22Rv1 (cell line): ENCODE data around the gene ERP27.

Source experiments
- ZFX ChIP-seq: fragments of 450-650 bp; IDR thresholded peaks from 2 replicates; pipeline ENCODE4 v1.6.1; 2017; ENCODE audit warnings: antibody characterized with exemption, borderline replicate concordance
- TF ChIP-seq, protein P1 (sequence below): fragments of 450-650 bp; IDR thresholded peaks from 2 replicates; pipeline ENCODE4 v1.5.1; 2017; ENCODE audit warnings: mild to moderate bottlenecking

DNA sequence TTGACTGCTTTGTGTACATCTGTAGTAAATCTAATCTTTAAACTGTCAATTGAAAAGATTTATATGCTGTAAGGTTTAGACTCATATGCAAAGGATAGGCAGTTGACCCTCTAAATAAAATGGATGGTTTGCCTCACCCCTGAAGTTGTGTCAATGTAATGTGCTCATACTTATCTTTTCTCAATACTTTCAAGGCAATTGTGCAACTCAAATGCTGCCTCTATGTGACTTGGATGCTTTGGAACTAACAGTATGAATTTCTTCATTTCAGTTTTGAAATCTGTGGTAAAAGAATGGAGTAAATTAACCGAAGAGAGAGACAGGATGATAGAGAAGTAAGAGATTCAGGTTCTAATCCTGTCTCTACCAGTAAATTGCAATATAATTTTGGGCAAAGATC lies 44.2 kb upstream of the ERP27 start:
- TF ChIP-seq, protein P1, sequence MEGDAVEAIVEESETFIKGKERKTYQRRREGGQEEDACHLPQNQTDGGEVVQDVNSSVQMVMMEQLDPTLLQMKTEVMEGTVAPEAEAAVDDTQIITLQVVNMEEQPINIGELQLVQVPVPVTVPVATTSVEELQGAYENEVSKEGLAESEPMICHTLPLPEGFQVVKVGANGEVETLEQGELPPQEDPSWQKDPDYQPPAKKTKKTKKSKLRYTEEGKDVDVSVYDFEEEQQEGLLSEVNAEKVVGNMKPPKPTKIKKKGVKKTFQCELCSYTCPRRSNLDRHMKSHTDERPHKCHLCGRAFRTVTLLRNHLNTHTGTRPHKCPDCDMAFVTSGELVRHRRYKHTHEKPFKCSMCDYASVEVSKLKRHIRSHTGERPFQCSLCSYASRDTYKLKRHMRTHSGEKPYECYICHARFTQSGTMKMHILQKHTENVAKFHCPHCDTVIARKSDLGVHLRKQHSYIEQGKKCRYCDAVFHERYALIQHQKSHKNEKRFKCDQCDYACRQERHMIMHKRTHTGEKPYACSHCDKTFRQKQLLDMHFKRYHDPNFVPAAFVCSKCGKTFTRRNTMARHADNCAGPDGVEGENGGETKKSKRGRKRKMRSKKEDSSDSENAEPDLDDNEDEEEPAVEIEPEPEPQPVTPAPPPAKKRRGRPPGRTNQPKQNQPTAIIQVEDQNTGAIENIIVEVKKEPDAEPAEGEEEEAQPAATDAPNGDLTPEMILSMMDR, result no peak
- TF ChIP-seq ZFX, result no peak
